ENCODE measurements around the gene OAF. TPM values are rescaled to one million over a fixed set of nuclear protein-coding genes. Genes with fewer than 3 reads are reported as not detected.
A peak's percentile ranks its signal among the peaks of the same experiment; 100 is the strongest.
"Not testable (repeated sequence)": the region's sequence is repeated elsewhere in the genome, so short reads cannot be mapped to it uniquely, and the experiment has no call there.

Gene OAF
- total RNA-seq, 2 donors from 2014 or later, result 1.3 to 3.8 TPM

DNA sequence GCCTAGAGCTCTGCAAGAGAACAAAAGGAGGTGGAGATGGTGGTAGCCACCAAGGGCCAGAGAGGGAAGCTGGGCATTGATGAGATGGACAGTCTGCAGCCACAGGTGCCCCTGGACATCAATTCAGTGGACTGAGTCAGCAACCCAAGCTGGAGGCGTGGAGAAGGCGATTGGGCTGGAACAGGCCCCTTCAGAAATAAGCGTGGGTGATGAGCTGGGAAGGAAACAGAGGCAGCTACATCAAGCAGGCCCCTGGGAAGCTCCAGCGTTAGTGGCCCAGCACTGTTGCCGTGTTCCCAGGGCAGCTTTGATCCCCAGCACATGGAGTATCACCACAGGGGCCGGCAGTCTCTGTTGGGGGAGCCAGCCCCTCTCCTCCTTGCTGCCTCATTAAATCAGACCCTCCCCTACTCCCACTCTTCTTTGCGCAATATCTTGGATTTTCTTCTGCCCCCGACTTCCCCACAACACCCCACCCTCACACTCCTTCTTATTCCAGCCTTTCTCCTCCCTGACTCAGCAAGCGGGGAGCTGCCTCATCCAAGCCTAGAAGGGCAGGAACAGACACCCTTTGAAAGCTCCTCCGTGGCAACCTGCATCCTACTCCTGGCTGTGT is 31.7 kb upstream of the OAF start:
- ATAC-seq, result no peak
- Mint-ChIP-seq H3K4me3 (no peak overlapping the region), H3K27ac (no peak overlapping the region), H3K36me3 (ENCODE audit: low read depth) (no peaks in the 10 kb centered on the region), H3K27me3 (peaks cover 55% of the 10 kb centered on the region), H3K4me1 (no peaks in the 10 kb centered on the region)
- no peaks in the 10 kb centered on the region for H3K9me3 ChIP-seq (ENCODE audit: control insufficient read depth, low read length, poor library complexity, severe bottlenecking)
- DNase-seq, result no peak

- H3K9me3 ChIP-seq (ENCODE audit: control insufficient read depth, low read length, poor library complexity, severe bottlenecking); ATAC-seq; H3K27ac Mint-ChIP-seq; DNase-seq; H3K36me3 Mint-ChIP-seq (ENCODE audit: low read depth); H3K4me3 Mint-ChIP-seq; H3K4me1 Mint-ChIP-seq: not testable (repeated sequence)
- peaks cover 46% of the 10 kb centered on the region for H3K27me3 Mint-ChIP-seq
Observed at GRCh38 chr11:120180063-120180462, 30.8 kb upstream of the OAF start.

GRCh38 chr11:120180551-120181232 is 30.1 kb upstream of the OAF start:
- H3K27ac Mint-ChIP-seq, result no peak overlapping the region
- H3K9me3 ChIP-seq (ENCODE audit: control insufficient read depth, low read length, poor library complexity, severe bottlenecking), result no peaks in the 10 kb centered on the region
- no peak overlapping the region for H3K4me3 Mint-ChIP-seq
- DNase-seq (no peak), ATAC-seq (no peak)
- H3K36me3 Mint-ChIP-seq (ENCODE audit: low read depth), result peaks cover 2% of the 10 kb centered on the region
- no peaks in the 10 kb centered on the region for H3K4me1 Mint-ChIP-seq
- H3K27me3 Mint-ChIP-seq, result peaks cover 43% of the 10 kb centered on the region

DNA sequence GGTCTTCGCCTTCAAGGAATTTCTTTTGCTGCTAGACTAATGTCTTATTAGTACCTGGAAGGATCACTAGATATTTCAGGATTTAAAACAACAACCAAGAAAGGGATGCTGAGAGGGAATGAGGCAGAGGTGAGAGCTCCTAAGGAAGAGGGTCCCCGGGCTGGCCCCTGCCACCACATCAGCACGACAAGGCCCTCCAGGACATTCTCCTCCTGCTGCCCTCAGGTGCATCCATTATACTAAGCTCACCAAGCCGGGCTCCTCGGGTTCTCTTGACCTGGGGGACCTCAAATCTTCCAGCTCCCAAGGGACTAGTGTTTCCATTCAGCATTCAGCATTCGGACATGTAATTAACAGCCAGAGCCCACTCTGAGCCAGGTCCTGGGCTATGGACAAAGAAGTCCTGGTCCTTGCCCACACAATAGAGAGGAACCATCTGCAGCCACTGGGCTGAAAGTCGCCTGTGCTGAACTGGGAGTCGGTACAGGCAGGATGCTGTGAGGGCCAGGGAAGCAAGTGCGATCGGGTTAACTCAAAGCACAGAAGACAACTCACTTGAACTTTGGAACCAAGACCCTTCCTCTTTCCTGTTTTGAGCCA is 29.4 kb upstream of the OAF start:
- no peak for DNase-seq
- H3K27ac Mint-ChIP-seq, result no peak overlapping the region
- peaks cover 43% of the 10 kb centered on the region for H3K27me3 Mint-ChIP-seq
- H3K9me3 ChIP-seq (ENCODE audit: control insufficient read depth, low read length, poor library complexity, severe bottlenecking), result no peaks in the 10 kb centered on the region
- H3K4me3 Mint-ChIP-seq, result no peak overlapping the region
- peaks cover under 1% of the 10 kb centered on the region for H3K4me1 Mint-ChIP-seq
- no peak for ATAC-seq
- peaks cover 6% of the 10 kb centered on the region for H3K36me3 Mint-ChIP-seq (ENCODE audit: low read depth)

DNA sequence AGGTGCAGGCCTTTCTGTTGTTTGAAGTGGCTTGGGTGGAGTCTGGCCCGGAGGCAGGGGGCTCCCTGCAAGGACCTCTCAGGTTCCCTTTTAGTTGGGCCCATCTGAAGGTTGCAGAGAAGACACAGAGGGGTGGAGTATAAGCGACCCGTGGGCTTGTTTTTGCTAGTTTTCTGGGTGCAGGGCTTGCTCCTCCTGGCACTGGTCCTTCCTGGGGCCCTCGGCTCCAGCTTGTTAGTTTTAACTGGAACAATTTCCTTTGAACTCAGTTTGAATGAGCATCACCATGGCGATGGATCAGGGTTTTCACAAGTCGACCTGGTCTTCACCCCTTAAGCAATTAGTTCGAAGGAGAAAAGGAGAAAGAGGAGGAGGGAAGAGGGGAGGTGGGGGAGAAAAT is 28.5 kb upstream of the OAF start:
- DNase-seq (no peak), ATAC-seq (no peak)
- peaks cover 8% of the 10 kb centered on the region for H3K36me3 Mint-ChIP-seq (ENCODE audit: low read depth)
- no peaks in the 10 kb centered on the region for H3K9me3 ChIP-seq (ENCODE audit: control insufficient read depth, low read length, poor library complexity, severe bottlenecking)
- H3K27ac Mint-ChIP-seq, result no peak overlapping the region
- peaks cover 46% of the 10 kb centered on the region for H3K27me3 Mint-ChIP-seq
- no peak overlapping the region for H3K4me3 Mint-ChIP-seq
- H3K4me1 Mint-ChIP-seq, result peaks cover 4% of the 10 kb centered on the region

- peaks cover 8% of the 10 kb centered on the region for H3K36me3 Mint-ChIP-seq (ENCODE audit: low read depth)
- ATAC-seq, result no peak
- no peaks in the 10 kb centered on the region for H3K9me3 ChIP-seq (ENCODE audit: control insufficient read depth, low read length, poor library complexity, severe bottlenecking)
- H3K27ac Mint-ChIP-seq, result no peak overlapping the region
- DNase-seq, result no peak
- no peak overlapping the region for H3K4me3 Mint-ChIP-seq
- peaks cover 4% of the 10 kb centered on the region for H3K4me1 Mint-ChIP-seq
- peaks cover 50% of the 10 kb centered on the region for H3K27me3 Mint-ChIP-seq
Observed at GRCh38 chr11:120182790-120183491, 27.9 kb upstream of the OAF start.

- no peaks in the 10 kb centered on the region for H3K9me3 ChIP-seq (ENCODE audit: control insufficient read depth, low read length, poor library complexity, severe bottlenecking)
- no peak for DNase-seq
- H3K27ac Mint-ChIP-seq, result no peak overlapping the region
Observed at GRCh38 chr11:120183701-120184141, 27.1 kb upstream of the OAF start.

GRCh38 chr11:120184371-120184945 is 26.4 kb upstream of the OAF start:
- no peak overlapping the region for H3K27ac Mint-ChIP-seq
- ATAC-seq (no peak), DNase-seq (no peak)
- no peaks in the 10 kb centered on the region for H3K9me3 ChIP-seq (ENCODE audit: control insufficient read depth, low read length, poor library complexity, severe bottlenecking)
- no peak overlapping the region for H3K4me3 Mint-ChIP-seq
- H3K36me3 Mint-ChIP-seq (ENCODE audit: low read depth), result peaks cover 8% of the 10 kb centered on the region
- H3K27me3 Mint-ChIP-seq, result peaks cover 65% of the 10 kb centered on the region
- H3K4me1 Mint-ChIP-seq, result peaks cover 4% of the 10 kb centered on the region

More at GRCh38 chr11:120183701-120184141, 27.1 kb upstream of the OAF start:
- peaks cover 8% of the 10 kb centered on the region for H3K36me3 Mint-ChIP-seq (ENCODE audit: low read depth)
- H3K4me1 Mint-ChIP-seq, result peaks cover 4% of the 10 kb centered on the region
- peaks cover 58% of the 10 kb centered on the region for H3K27me3 Mint-ChIP-seq
- no peak for ATAC-seq
- no peak overlapping the region for H3K4me3 Mint-ChIP-seq

GRCh38 chr11:120184946-120185705 is 25.7 kb upstream of the OAF start:
- H3K27ac Mint-ChIP-seq, result peak overlapping the region; percentile 51
- DNase-seq (no peak), ATAC-seq (no peak)
- H3K36me3 Mint-ChIP-seq (ENCODE audit: low read depth), result peaks cover 8% of the 10 kb centered on the region
- H3K27me3 Mint-ChIP-seq, result peaks cover 67% of the 10 kb centered on the region
- H3K4me3 Mint-ChIP-seq, result no peak overlapping the region
- peaks cover 6% of the 10 kb centered on the region for H3K4me1 Mint-ChIP-seq
- no peaks in the 10 kb centered on the region for H3K9me3 ChIP-seq (ENCODE audit: control insufficient read depth, low read length, poor library complexity, severe bottlenecking)

- peak overlapping the region; percentile 51 for H3K27ac Mint-ChIP-seq
- peaks cover 8% of the 10 kb centered on the region for H3K36me3 Mint-ChIP-seq (ENCODE audit: low read depth)
- H3K4me1 Mint-ChIP-seq, result peaks cover 6% of the 10 kb centered on the region
- H3K27me3 Mint-ChIP-seq, result peaks cover 74% of the 10 kb centered on the region
- no peak overlapping the region for H3K4me3 Mint-ChIP-seq
- no peaks in the 10 kb centered on the region for H3K9me3 ChIP-seq (ENCODE audit: control insufficient read depth, low read length, poor library complexity, severe bottlenecking)
- DNase-seq (no peak), ATAC-seq (no peak)
Observed at GRCh38 chr11:120185706-120186455, 25.0 kb upstream of the OAF start.

DNA sequence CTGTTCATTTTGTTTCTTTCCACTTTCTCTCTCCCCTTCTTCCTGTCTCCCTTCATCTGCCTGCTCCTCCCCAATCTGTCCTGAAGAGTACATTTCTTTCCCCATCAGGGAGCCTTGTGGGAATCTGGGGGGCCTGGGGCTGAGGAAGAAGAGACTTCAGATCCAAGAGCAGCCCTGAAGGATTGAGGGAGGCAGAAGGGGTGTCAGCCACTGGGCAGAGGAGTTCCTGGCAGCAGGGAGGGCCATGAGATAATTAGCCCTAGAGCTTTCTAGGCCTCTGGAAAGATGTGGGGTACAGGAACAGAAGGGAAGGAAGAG is 24.4 kb upstream of the OAF start:
- Mint-ChIP-seq H3K36me3 (ENCODE audit: low read depth) (peaks cover 8% of the 10 kb centered on the region), H3K4me1 (peaks cover 6% of the 10 kb centered on the region), H3K27ac (no peak overlapping the region), H3K4me3 (no peak overlapping the region), H3K27me3 (peaks cover 70% of the 10 kb centered on the region)
- no peaks in the 10 kb centered on the region for H3K9me3 ChIP-seq (ENCODE audit: control insufficient read depth, low read length, poor library complexity, severe bottlenecking)
- ATAC-seq, result no peak
- no peak for DNase-seq
